IMR-90 (cell line): ENCODE measurements around the gene CPXM2. TPM values are rescaled to one million over a fixed set of nuclear protein-coding genes. Genes with fewer than 3 reads are reported as not detected.

Source experiments
- ATAC-seq: fragments of 200-7000 bp; cut with Tn5 transposase; 2 replicates; pipeline ENCODE4 v1.9.1; 2020; ENCODE audit warnings: low read depth, mild to moderate bottlenecking, moderate library complexity
- BruUV-seq: library from RNA; stranded (reverse); fragments of 400-500 nt; replicated peaks from 2 replicates; lab custom pipeline; 2021; lab: Mats Ljungman, UMichigan
- CTCF ChIA-PET: fragments of 300-600 bp; formaldehyde crosslinking; extraction: SDS; loops from one replicate; lab custom pipeline; 2021; ENCODE audit warnings: antibody characterized with exemption; lab: Yijun Ruan, JAX
- POLR2A ChIA-PET: fragments of 300-600 bp; sonication (Branson Sonifier 250); formaldehyde crosslinking; loops from one replicate; lab custom pipeline; 2022; ENCODE audit warnings: antibody characterized with exemption; ENCODE audit not compliant: unreplicated experiment; lab: Charles Lee
- DNase-seq: peaks from one replicate; pipeline ENCODE4 v3.0.0; 2013
- H2AFZ ChIP-seq: replicated peaks from 2 replicates; pipeline ENCODE3; 2013; ENCODE audit warnings: low read length, mild to moderate bottlenecking; ENCODE audit not compliant: poor library complexity
- H2AK5ac ChIP-seq: 2 replicates; pipeline ENCODE4 v1.6.1; 2013; ENCODE audit warnings: low read depth, low read length, inconsistent platforms
- H2AK9ac ChIP-seq: replicated peaks from 2 replicates; pipeline ENCODE3; 2013; ENCODE audit warnings: mild to moderate bottlenecking, low read depth, low read length, moderate library complexity; ENCODE audit not compliant: poor library complexity
- H2BK120ac ChIP-seq: 2 replicates; pipeline ENCODE4 v1.6.1; 2013; ENCODE audit warnings: low read depth, low read length, inconsistent platforms
- H2BK15ac ChIP-seq: 3 replicates; pipeline ENCODE4 v1.6.1; 2013; ENCODE audit warnings: low read depth, low read length, inconsistent platforms
- H2BK20ac ChIP-seq: 2 replicates; pipeline ENCODE4 v1.6.1; 2013; ENCODE audit warnings: low read depth, mild to moderate bottlenecking, inconsistent platforms, low read length, moderate library complexity
- H2BK5ac ChIP-seq: 2 replicates; pipeline ENCODE4 v1.6.1; 2013; ENCODE audit warnings: mild to moderate bottlenecking, low read depth, low read length, inconsistent platforms; ENCODE audit not compliant: poor library complexity, severe bottlenecking
- H3K14ac ChIP-seq: replicated peaks from 2 replicates; pipeline ENCODE4 v1.6.1; 2013; ENCODE audit warnings: low read depth, low read length, inconsistent platforms
- H3K18ac ChIP-seq: 2 replicates; pipeline ENCODE4 v1.6.1; 2013; ENCODE audit warnings: low read depth, low read length, control low read depth
- H3K23ac ChIP-seq: 2 replicates; pipeline ENCODE4 v1.6.1; 2013; ENCODE audit warnings: low read depth, low read length, inconsistent platforms
- H3K27ac ChIP-seq: 2 replicates; pipeline ENCODE4 v1.5.1; 2013; ENCODE audit warnings: mild to moderate bottlenecking, control low read depth, low read length; ENCODE audit not compliant: insufficient read depth
- H3K27me3 ChIP-seq: 2 replicates; pipeline ENCODE4 v1.6.1; 2013; ENCODE audit warnings: low read length; ENCODE audit not compliant: control insufficient read depth, insufficient read depth
- H3K36me3 ChIP-seq: 2 replicates; pipeline ENCODE4 v1.6.1; 2013; ENCODE audit warnings: low read length, mixed read lengths; ENCODE audit not compliant: control insufficient read depth, insufficient read depth
- H3K4ac ChIP-seq: 2 replicates; pipeline ENCODE4 v1.6.1; 2013; ENCODE audit warnings: low read depth, low read length, inconsistent platforms
- H3K4me1 ChIP-seq: 2 replicates; pipeline ENCODE4 v1.6.1; 2013; ENCODE audit warnings: low read length, mixed read lengths; ENCODE audit not compliant: control insufficient read depth, insufficient read depth
- H3K4me2 ChIP-seq: 2 replicates; pipeline ENCODE4 v1.6.1; 2013; ENCODE audit warnings: low read depth, mild to moderate bottlenecking, control low read depth, low read length, moderate library complexity
- H3K4me3 ChIP-seq: 2 replicates; pipeline ENCODE4 v1.5.1; 2013; ENCODE audit warnings: low read depth, mild to moderate bottlenecking, control low read depth, low read length, moderate library complexity; ENCODE audit not compliant: insufficient read depth
- H3K56ac ChIP-seq: 2 replicates; pipeline ENCODE4 v1.6.1; 2013; ENCODE audit warnings: low read length, inconsistent platforms; ENCODE audit not compliant: insufficient read depth; ENCODE audit errors: extremely low read depth
- H3K79me1 ChIP-seq, 2 experiments: 2 replicates each; pipeline ENCODE4 v1.6.1; 2013; ENCODE audit warnings: low read length in 2 of 2, inconsistent platforms in 1 of 2, low read depth in 1 of 2
- H3K9ac ChIP-seq: 2 replicates; pipeline ENCODE4 v1.6.1; 2013; ENCODE audit warnings: low read depth, low read length, control low read depth
- H3K9me1 ChIP-seq: 2 replicates; pipeline ENCODE4 v1.6.1; 2013; ENCODE audit warnings: low read length, inconsistent platforms; ENCODE audit not compliant: insufficient read depth
- H3K9me3 ChIP-seq: 2 replicates; pipeline ENCODE4 v1.6.1; 2013; ENCODE audit warnings: low read length; ENCODE audit not compliant: control insufficient read depth, insufficient read depth
- H4K20me1 ChIP-seq: 2 replicates; pipeline ENCODE4 v1.6.1; 2013; ENCODE audit warnings: low read length, inconsistent platforms; ENCODE audit not compliant: insufficient read depth
- H4K5ac ChIP-seq: 2 replicates; pipeline ENCODE4 v1.6.1; 2013; ENCODE audit warnings: mild to moderate bottlenecking, low read depth, low read length, control low read depth
- H4K8ac ChIP-seq, 2 experiments: 2 replicates each; pipeline ENCODE4 v1.6.1; 2013; ENCODE audit warnings: low read depth in 2 of 2, low read length in 2 of 2, control low read depth in 1 of 2, inconsistent platforms in 1 of 2
- H4K91ac ChIP-seq: 2 replicates; pipeline ENCODE4 v1.6.1; 2013; ENCODE audit warnings: low read depth, low read length, inconsistent platforms; ENCODE audit not compliant: insufficient read depth
- BHLHE40 ChIP-seq: fragments of 150-350 bp; IDR thresholded peaks from 2 replicates; pipeline ENCODE4 v1.6.1; 2016; ENCODE audit warnings: mild to moderate bottlenecking, low read depth, low read length
- CEBPB ChIP-seq: IDR thresholded peaks from 2 replicates; pipeline ENCODE4 v1.6.1; 2012; ENCODE audit warnings: low read depth, low read length, improper control_type of control experiment
- CHD1 ChIP-seq: IDR thresholded peaks from 2 replicates; pipeline ENCODE4 v1.6.1; 2012; ENCODE audit warnings: low read depth, low read length, improper control_type of control experiment
- FOS ChIP-seq: fragments of 150-350 bp; IDR thresholded peaks from 2 replicates; pipeline ENCODE4 v1.6.1; 2016; ENCODE audit warnings: low read depth, low read length
- MAFK ChIP-seq: IDR thresholded peaks from 2 replicates; pipeline ENCODE4 v1.6.1; 2012; ENCODE audit warnings: low read depth, low read length, improper control_type of control experiment
- MAZ ChIP-seq: IDR thresholded peaks from 2 replicates; pipeline ENCODE4 v1.6.1; 2012; ENCODE audit warnings: low read depth, mild to moderate bottlenecking, low read length, improper control_type of control experiment, moderate library complexity, borderline replicate concordance
- MXI1 ChIP-seq: IDR thresholded peaks from 2 replicates; pipeline ENCODE4 v1.6.1; 2012; ENCODE audit warnings: low read depth, mild to moderate bottlenecking, low read length, moderate library complexity, borderline replicate concordance
- NFE2L2 ChIP-seq: fragments of 150-350 bp; IDR thresholded peaks from 2 replicates; pipeline ENCODE4 v1.6.1; 2016; ENCODE audit warnings: low read depth, mild to moderate bottlenecking, low read length
- POLR2A ChIP-seq: IDR thresholded peaks from 2 replicates; pipeline ENCODE4 v1.6.1; 2012; ENCODE audit warnings: mild to moderate bottlenecking, low read depth, low read length
- RAD21 ChIP-seq: IDR thresholded peaks from 2 replicates; pipeline ENCODE4 v1.6.1; 2012; ENCODE audit warnings: low read length, improper control_type of control experiment
- RCOR1 ChIP-seq: IDR thresholded peaks from 2 replicates; pipeline ENCODE4 v1.6.1; 2012; ENCODE audit warnings: mild to moderate bottlenecking, low read length, improper control_type of control experiment; ENCODE audit not compliant: insufficient replicate concordance
- RFX5 ChIP-seq: IDR thresholded peaks from 2 replicates; pipeline ENCODE4 v1.8.0; 2012; ENCODE audit warnings: low read depth, mild to moderate bottlenecking, low read length, moderate library complexity
- SMC3 ChIP-seq: fragments of 150-350 bp; IDR thresholded peaks from 2 replicates; pipeline ENCODE4 v1.6.1; 2016; ENCODE audit warnings: low read depth, mild to moderate bottlenecking, antibody characterized with exemption, low read length, moderate library complexity
- WGBS, 2 experiments: methylation state at CpG; one replicate each; pipeline versions ENCODE4 v1.1.5 to v1.1.7; 2013; ENCODE audit warnings: missing lambda C conversion rate in 2 of 2; ENCODE audit not compliant: insufficient read length in 1 of 2; ENCODE audit errors: extremely low coverage in 2 of 2; 5-methylcytosine and 5-hydroxymethylcytosine counted together
- dilution Hi-C: fragments of 300-500 bp; cut with HindIII; formaldehyde crosslinking; loops from one replicate; pipeline ENCODE4 v1.14.3; 2018; ENCODE audit warnings: low sequenced_read_pairs; ENCODE audit not compliant: unreplicated experiment
- in situ Hi-C: fragments of 300-500 bp; cut with MboI; formaldehyde crosslinking; loops from 3 replicates; pipeline ENCODE4 v1.14.3; 2019; ENCODE audit warnings: low sequenced_read_pairs, inconsistent platforms, mixed read lengths
- intact Hi-C: fragments of 100-400 bp; cut with micrococcal nuclease; formaldehyde crosslinking; loops from 2 replicates; pipeline ENCODE4 v1.10.0; 2022
- polyA plus RNA-seq, 3 experiments: library from polyadenylated mRNA; depleted of rRNA; stranded (reverse); fragments of >200 nt; gene quantifications; 2 replicates each; pipeline ENCODE4 v1.2.3, GENCODE V29; 2012; ENCODE audit warnings: low replicate concordance in 1 of 3
- total RNA-seq: library from RNA; depleted of rRNA; stranded (reverse); fragments of >200 nt; gene quantifications from 2 replicates; pipeline ENCODE4 v1.2.3, GENCODE V29; 2012
- TF ChIP-seq, protein P1 (sequence below): conservative IDR thresholded peaks from 2 replicates; pipeline ENCODE4 v1.5.1; 2012; ENCODE audit warnings: mild to moderate bottlenecking, low read depth, low read length, improper control_type of control experiment
- TF ChIP-seq, protein P2 (sequence below): fragments of 150-350 bp; IDR thresholded peaks from 2 replicates; pipeline ENCODE4 v1.6.1; 2016; ENCODE audit warnings: low read depth, mild to moderate bottlenecking, low read length, moderate library complexity, borderline replicate concordance
- TF ChIP-seq, protein P3 (sequence below): fragments of 150-350 bp; IDR thresholded peaks from 2 replicates; pipeline ENCODE4 v1.6.1; 2017; ENCODE audit warnings: mild to moderate bottlenecking, antibody characterized with exemption, low read length, low read depth

The CPXM2 gene
- total and polyA plus RNA-seq, 2 of the 4 experiments (the other 2 are of a cell fraction), result not detected

DNA sequence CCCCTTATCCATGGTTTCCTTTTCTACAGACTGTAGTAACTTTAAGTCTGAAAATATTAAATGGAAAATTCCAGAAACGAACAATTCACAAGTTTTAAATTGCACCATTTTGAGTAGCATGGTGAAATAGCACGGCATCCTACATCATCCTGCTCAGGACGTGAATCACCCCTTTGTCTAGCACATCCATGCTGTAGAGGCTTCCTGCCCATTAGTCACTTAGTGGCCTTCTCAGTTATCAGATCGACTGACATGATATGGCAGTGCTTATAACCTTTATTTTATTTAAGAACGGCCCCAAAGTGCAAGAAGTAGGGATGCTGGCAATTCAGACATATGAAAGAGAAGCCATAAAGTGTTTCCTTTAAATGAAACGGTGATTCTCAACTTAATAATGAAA lies 82.7 kb downstream of the CPXM2 start:
- Histone ChIP-seq H2AK9ac (no peak overlapping the region), H2BK20ac (no peak overlapping the region), H2AK5ac (no peak overlapping the region), H4K20me1 (no peaks in the 10 kb centered on the region), H3K14ac (no peak overlapping the region), H3K27ac (no peak overlapping the region), H3K9ac (no peak overlapping the region), H3K79me1 (no peaks in the 10 kb centered on the region), H2AFZ (no peak overlapping the region), H3K27me3 (no peaks in the 10 kb centered on the region), H3K9me1 (no peaks in the 10 kb centered on the region), H3K23ac (no peak overlapping the region), H3K56ac (no peak overlapping the region), H4K8ac (no peak overlapping the region), H4K5ac (no peak overlapping the region), H4K91ac (no peak overlapping the region), H3K4me1 (no peaks in the 10 kb centered on the region), H3K4me2 (no peak overlapping the region), H2BK120ac (no peak overlapping the region), H3K9me3 (0 out of 2 replicates have a peak, but pooled peaks cover 3% of the 10 kb centered on the region), H3K4ac (no peak overlapping the region), H3K36me3 (no peaks in the 10 kb centered on the region), H3K18ac (no peak overlapping the region), H2BK15ac (no peak overlapping the region), H3K4me3 (no peak overlapping the region), H2BK5ac (no peak overlapping the region)
- DNase-seq (no peak), ATAC-seq (no peak)
- intact Hi-C loops, result no loop called here
- dilution Hi-C loops, result no loop called here
- in situ Hi-C loops, result no loop called here
- BruUV-seq, result no TSS peak
- WGBS, 2 experiments, result no CpG with 5 or more reads among the region's 6 CpGs
- CTCF ChIA-PET, result no interaction called here
- POLR2A ChIA-PET, result no interaction called here
- TF ChIP-seq RAD21 (no peak), RCOR1 (no peak), POLR2A (no peak), FOS (no peak), CHD1 (no peak), NFE2L2 (no peak), CEBPB (no peak), MAFK (no peak), SMC3 (no peak), MXI1 (no peak), MAZ (no peak), RFX5 (no peak), BHLHE40 (no peak)
- TF ChIP-seq, protein P1, sequence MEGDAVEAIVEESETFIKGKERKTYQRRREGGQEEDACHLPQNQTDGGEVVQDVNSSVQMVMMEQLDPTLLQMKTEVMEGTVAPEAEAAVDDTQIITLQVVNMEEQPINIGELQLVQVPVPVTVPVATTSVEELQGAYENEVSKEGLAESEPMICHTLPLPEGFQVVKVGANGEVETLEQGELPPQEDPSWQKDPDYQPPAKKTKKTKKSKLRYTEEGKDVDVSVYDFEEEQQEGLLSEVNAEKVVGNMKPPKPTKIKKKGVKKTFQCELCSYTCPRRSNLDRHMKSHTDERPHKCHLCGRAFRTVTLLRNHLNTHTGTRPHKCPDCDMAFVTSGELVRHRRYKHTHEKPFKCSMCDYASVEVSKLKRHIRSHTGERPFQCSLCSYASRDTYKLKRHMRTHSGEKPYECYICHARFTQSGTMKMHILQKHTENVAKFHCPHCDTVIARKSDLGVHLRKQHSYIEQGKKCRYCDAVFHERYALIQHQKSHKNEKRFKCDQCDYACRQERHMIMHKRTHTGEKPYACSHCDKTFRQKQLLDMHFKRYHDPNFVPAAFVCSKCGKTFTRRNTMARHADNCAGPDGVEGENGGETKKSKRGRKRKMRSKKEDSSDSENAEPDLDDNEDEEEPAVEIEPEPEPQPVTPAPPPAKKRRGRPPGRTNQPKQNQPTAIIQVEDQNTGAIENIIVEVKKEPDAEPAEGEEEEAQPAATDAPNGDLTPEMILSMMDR, result no peak
- TF ChIP-seq, protein P2, sequence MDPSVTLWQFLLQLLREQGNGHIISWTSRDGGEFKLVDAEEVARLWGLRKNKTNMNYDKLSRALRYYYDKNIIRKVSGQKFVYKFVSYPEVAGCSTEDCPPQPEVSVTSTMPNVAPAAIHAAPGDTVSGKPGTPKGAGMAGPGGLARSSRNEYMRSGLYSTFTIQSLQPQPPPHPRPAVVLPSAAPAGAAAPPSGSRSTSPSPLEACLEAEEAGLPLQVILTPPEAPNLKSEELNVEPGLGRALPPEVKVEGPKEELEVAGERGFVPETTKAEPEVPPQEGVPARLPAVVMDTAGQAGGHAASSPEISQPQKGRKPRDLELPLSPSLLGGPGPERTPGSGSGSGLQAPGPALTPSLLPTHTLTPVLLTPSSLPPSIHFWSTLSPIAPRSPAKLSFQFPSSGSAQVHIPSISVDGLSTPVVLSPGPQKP, result no peak
- TF ChIP-seq, protein P3, sequence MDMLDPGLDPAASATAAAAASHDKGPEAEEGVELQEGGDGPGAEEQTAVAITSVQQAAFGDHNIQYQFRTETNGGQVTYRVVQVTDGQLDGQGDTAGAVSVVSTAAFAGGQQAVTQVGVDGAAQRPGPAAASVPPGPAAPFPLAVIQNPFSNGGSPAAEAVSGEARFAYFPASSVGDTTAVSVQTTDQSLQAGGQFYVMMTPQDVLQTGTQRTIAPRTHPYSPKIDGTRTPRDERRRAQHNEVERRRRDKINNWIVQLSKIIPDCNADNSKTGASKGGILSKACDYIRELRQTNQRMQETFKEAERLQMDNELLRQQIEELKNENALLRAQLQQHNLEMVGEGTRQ, result no peak
